SK-N-SH treated with all-trans-retinoic acid at 6 μM for 48 hours (cell line): ENCODE measurements around the gene CDK14.

Source experiments
- ATAC-seq: fragments of 200-7000 bp; cut with Tn5 transposase; 3 replicates; pipeline ENCODE4 v1.9.1; 2020; ENCODE audit warnings: mild to moderate bottlenecking, moderate library complexity
- ARNTL ChIP-seq: fragments of 450-650 bp; formaldehyde crosslinking; IDR thresholded peaks from 2 replicates; pipeline ENCODE4 v1.5.0; 2020; ENCODE audit warnings: low read depth, mild to moderate bottlenecking, moderate library complexity, borderline replicate concordance
- BACH2 ChIP-seq: fragments of 250-450 bp; sonication (Bioruptor Pico); IDR thresholded peaks from 2 replicates; pipeline ENCODE4 v1.9.0; 2021; ENCODE audit warnings: mild to moderate bottlenecking, borderline replicate concordance
- CREB5 ChIP-seq: fragments of 250-450 bp; sonication (Bioruptor Pico); IDR thresholded peaks from 2 replicates; pipeline ENCODE4 v1.5.1; 2020; ENCODE audit warnings: low read depth, mild to moderate bottlenecking, moderate library complexity
- CSDC2 ChIP-seq: fragments of 250-450 bp; sonication (Bioruptor Pico); IDR thresholded peaks from 2 replicates; pipeline ENCODE4 v1.5.0; 2020; ENCODE audit warnings: mild to moderate bottlenecking, moderate library complexity
- ESRRG ChIP-seq: fragments of 250-450 bp; sonication (Bioruptor Pico); IDR thresholded peaks from 2 replicates; pipeline ENCODE4 v1.6.1; 2021; ENCODE audit warnings: mild to moderate bottlenecking
- GLIS3 ChIP-seq: fragments of 250-450 bp; sonication (Bioruptor Pico); IDR thresholded peaks from 2 replicates; pipeline ENCODE4 v1.5.0; 2020; ENCODE audit warnings: mild to moderate bottlenecking, moderate library complexity
- ISL1 ChIP-seq: fragments of 250-450 bp; sonication (Bioruptor Pico); IDR thresholded peaks from 2 replicates; pipeline ENCODE4 v2.1.2; 2022; ENCODE audit warnings: mild to moderate bottlenecking, moderate library complexity
- OSR1 ChIP-seq: fragments of 250-450 bp; sonication (Bioruptor Pico); IDR thresholded peaks from 2 replicates; pipeline ENCODE4 v1.8.0; 2022; ENCODE audit warnings: moderate library complexity, mild to moderate bottlenecking, inconsistent platforms
- POU6F1 ChIP-seq: fragments of 250-450 bp; sonication (Bioruptor Pico); IDR thresholded peaks from 2 replicates; pipeline ENCODE4 v1.8.0; 2021; ENCODE audit warnings: low read depth, mild to moderate bottlenecking, moderate library complexity, borderline replicate concordance
- PPARA ChIP-seq: fragments of 250-450 bp; sonication (Bioruptor Pico); IDR thresholded peaks from 2 replicates; pipeline ENCODE4 v1.5.0; 2020; ENCODE audit warnings: mild to moderate bottlenecking, borderline replicate concordance
- RARB ChIP-seq: fragments of 250-450 bp; sonication (Bioruptor Pico); IDR thresholded peaks from 2 replicates; pipeline ENCODE4 v1.8.0; 2021; ENCODE audit warnings: mild to moderate bottlenecking, moderate library complexity
- SNAI2 ChIP-seq: fragments of 250-450 bp; sonication (Bioruptor Pico); IDR thresholded peaks from 2 replicates; pipeline ENCODE4 v1.5.0; 2020; ENCODE audit warnings: mild to moderate bottlenecking, moderate library complexity
- TCF4 ChIP-seq: fragments of 250-450 bp; sonication (Bioruptor Pico); IDR thresholded peaks from 2 replicates; pipeline ENCODE4 v1.8.0; 2021; ENCODE audit warnings: mild to moderate bottlenecking, moderate library complexity, borderline replicate concordance
- TOX ChIP-seq: fragments of 250-450 bp; sonication (Bioruptor Pico); IDR thresholded peaks from 2 replicates; pipeline ENCODE4 v1.8.0; 2021; ENCODE audit warnings: mild to moderate bottlenecking, moderate library complexity, borderline replicate concordance
- TSHZ2 ChIP-seq: fragments of 250-450 bp; sonication (Bioruptor Pico); IDR thresholded peaks from 2 replicates; pipeline ENCODE4 v1.5.0; 2020; ENCODE audit warnings: mild to moderate bottlenecking, moderate library complexity
- ZC3H10 ChIP-seq: fragments of 250-450 bp; sonication (Bioruptor Pico); IDR thresholded peaks from 2 replicates; pipeline ENCODE4 v1.5.1; 2021; ENCODE audit warnings: mild to moderate bottlenecking, moderate library complexity
- ZFP3 ChIP-seq: fragments of 250-450 bp; sonication (Bioruptor Pico); IDR thresholded peaks from 2 replicates; pipeline ENCODE4 v1.5.0; 2020; ENCODE audit warnings: mild to moderate bottlenecking, moderate library complexity
- ZFP30 ChIP-seq: fragments of 450-650 bp; formaldehyde crosslinking; IDR thresholded peaks from 2 replicates; pipeline ENCODE4 v1.5.0; 2022; ENCODE audit warnings: mild to moderate bottlenecking, moderate library complexity
- ZNF565 ChIP-seq: fragments of 450-650 bp; formaldehyde crosslinking; conservative IDR thresholded peaks from 2 replicates; pipeline ENCODE4 v1.5.0; 2020; ENCODE audit warnings: low read depth, mild to moderate bottlenecking, moderate library complexity
- ZNF70 ChIP-seq: fragments of 450-650 bp; formaldehyde crosslinking; IDR thresholded peaks from 2 replicates; pipeline ENCODE4 v1.5.0; 2020; ENCODE audit warnings: mild to moderate bottlenecking, moderate library complexity
- ZNF8 ChIP-seq: fragments of 450-650 bp; formaldehyde crosslinking; IDR thresholded peaks from 2 replicates; pipeline ENCODE4 v1.5.0; 2020; ENCODE audit warnings: mild to moderate bottlenecking, moderate library complexity
- TF ChIP-seq, protein P1 (sequence below): fragments of 250-450 bp; sonication (Bioruptor Pico); IDR thresholded peaks from 2 replicates; pipeline ENCODE4 v1.8.0; 2020; ENCODE audit warnings: mild to moderate bottlenecking, moderate library complexity, borderline replicate concordance
- TF ChIP-seq, protein P2 (sequence below): fragments of 250-450 bp; sonication (Bioruptor Pico); IDR thresholded peaks from 2 replicates; pipeline ENCODE4 v1.5.1; 2021; ENCODE audit warnings: mild to moderate bottlenecking, moderate library complexity

The CDK14 gene

GRCh38 chr7:90666186-90666585 lies 70.1 kb downstream of the CDK14 start:
- no peak for TF ChIP-seq ZC3H10 (CRISPR knock-in tag)
- TF ChIP-seq GLIS3 (CRISPR knock-in tag): no peak
- TF ChIP-seq CSDC2 (CRISPR knock-in tag): no peak
- TF ChIP-seq TOX (CRISPR knock-in tag): no peak
- no peak for TF ChIP-seq ARNTL (CRISPR knock-in tag)
- TF ChIP-seq RARB (CRISPR knock-in tag): no peak
- TF ChIP-seq, protein P1, sequence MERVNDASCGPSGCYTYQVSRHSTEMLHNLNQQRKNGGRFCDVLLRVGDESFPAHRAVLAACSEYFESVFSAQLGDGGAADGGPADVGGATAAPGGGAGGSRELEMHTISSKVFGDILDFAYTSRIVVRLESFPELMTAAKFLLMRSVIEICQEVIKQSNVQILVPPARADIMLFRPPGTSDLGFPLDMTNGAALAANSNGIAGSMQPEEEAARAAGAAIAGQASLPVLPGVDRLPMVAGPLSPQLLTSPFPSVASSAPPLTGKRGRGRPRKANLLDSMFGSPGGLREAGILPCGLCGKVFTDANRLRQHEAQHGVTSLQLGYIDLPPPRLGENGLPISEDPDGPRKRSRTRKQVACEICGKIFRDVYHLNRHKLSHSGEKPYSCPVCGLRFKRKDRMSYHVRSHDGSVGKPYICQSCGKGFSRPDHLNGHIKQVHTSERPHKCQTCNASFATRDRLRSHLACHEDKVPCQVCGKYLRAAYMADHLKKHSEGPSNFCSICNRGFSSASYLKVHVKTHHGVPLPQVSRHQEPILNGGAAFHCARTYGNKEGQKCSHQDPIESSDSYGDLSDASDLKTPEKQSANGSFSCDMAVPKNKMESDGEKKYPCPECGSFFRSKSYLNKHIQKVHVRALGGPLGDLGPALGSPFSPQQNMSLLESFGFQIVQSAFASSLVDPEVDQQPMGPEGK (CRISPR knock-in tag): no peak
- no peak for TF ChIP-seq TCF4 (CRISPR knock-in tag)
- no peak for TF ChIP-seq ISL1 (CRISPR knock-in tag)
- no peak for TF ChIP-seq ESRRG (CRISPR knock-in tag)
- TF ChIP-seq CREB5 (CRISPR knock-in tag): no peak
- no peak for TF ChIP-seq ZFP3 (CRISPR knock-in tag)
- TF ChIP-seq ZNF70 (CRISPR knock-in tag): no peak
- TF ChIP-seq SNAI2: no peak
- no peak for ATAC-seq

GRCh38 chr7:90668992-90669391 lies 72.9 kb downstream of the CDK14 start:
- ATAC-seq: no peak
- TF ChIP-seq TCF4 (CRISPR knock-in tag) (no peak), ESRRG (CRISPR knock-in tag) (no peak), BACH2 (CRISPR knock-in tag) (no peak), OSR1 (CRISPR knock-in tag) (no peak), ARNTL (CRISPR knock-in tag) (no peak), ZFP30 (no peak), ISL1 (CRISPR knock-in tag) (no peak), SNAI2 (no peak), ZNF565 (CRISPR knock-in tag) (no peak), ZNF8 (CRISPR knock-in tag) (no peak), ZFP3 (CRISPR knock-in tag) (no peak), CREB5 (CRISPR knock-in tag) (no peak), CSDC2 (CRISPR knock-in tag) (no peak), POU6F1 (CRISPR knock-in tag) (no peak), ZC3H10 (CRISPR knock-in tag) (no peak)
- TF ChIP-seq, protein P2, sequence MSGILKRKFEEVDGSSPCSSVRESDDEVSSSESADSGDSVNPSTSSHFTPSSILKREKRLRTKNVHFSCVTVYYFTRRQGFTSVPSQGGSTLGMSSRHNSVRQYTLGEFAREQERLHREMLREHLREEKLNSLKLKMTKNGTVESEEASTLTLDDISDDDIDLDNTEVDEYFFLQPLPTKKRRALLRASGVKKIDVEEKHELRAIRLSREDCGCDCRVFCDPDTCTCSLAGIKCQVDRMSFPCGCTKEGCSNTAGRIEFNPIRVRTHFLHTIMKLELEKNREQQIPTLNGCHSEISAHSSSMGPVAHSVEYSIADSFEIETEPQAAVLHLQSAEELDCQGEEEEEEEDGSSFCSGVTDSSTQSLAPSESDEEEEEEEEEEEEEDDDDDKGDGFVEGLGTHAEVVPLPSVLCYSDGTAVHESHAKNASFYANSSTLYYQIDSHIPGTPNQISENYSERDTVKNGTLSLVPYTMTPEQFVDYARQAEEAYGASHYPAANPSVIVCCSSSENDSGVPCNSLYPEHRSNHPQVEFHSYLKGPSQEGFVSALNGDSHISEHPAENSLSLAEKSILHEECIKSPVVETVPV: no peak
- TF ChIP-seq, protein P1 (CRISPR knock-in tag): no peak

DNA sequence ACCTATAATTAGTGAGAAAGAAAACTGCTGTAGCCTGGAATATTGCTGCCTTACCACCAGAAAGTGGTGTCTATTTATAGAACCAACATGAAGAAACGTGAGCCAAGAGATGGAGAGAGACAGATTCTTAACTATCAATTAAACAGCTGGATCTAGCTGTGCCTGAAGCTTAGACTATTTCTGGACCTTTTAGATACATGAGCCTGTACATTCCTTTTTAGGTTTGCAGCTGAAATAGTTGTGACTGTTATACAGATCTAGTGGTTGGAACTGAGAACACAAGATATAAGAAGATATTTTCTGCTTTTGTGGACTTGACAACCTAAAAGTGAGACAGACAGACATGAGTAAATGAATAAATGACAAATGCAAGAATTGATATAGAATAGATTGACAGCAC lies 73.4 kb downstream of the CDK14 start:
- no peak for ATAC-seq
- TF ChIP-seq GLIS3 (CRISPR knock-in tag) (no peak), SNAI2 (no peak), TCF4 (CRISPR knock-in tag) (no peak), RARB (CRISPR knock-in tag) (no peak), TSHZ2 (CRISPR knock-in tag) (no peak), BACH2 (CRISPR knock-in tag) (no peak), POU6F1 (CRISPR knock-in tag) (no peak), ISL1 (CRISPR knock-in tag) (no peak), ESRRG (CRISPR knock-in tag) (no peak), PPARA (CRISPR knock-in tag) (no peak)
